GM21526 (cell line): ENCODE data around the gene CGREF1.
A peak's percentile ranks its signal among the peaks of the same experiment; 100 is the strongest.
"Not testable (repeated sequence)": the region's sequence is repeated elsewhere in the genome, so short reads cannot be mapped to it uniquely, and the experiment has no call there.

Experiments
- ATAC-seq: cut with Tn5 transposase; IDR thresholded peaks from one replicate; pipeline ENCODE4 v1.9.1; 2021; ENCODE audit warnings: moderate library complexity; ENCODE audit not compliant: unreplicated experiment, low FRiP score

CGREF1 gene

DNA sequence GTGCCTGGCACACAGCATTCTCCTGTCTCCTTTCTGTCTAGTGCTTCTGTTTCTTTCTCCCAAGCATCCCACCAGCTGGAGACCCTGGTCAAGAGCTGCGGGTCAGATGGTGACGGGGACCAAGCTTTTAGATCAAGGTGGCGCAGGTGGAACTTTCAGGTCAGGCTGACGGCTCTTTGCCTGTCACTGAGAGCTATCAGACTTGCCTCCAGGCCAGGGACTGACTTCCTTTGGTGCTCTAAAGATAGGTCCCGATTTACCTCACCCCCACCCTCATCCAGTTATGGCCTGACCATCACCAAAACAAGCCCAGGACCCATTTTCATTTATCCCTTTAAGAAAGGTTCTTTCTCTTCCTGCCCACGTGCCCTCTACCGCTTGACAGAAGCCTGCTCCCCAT is 41.7 kb downstream of the CGREF1 start:
- no peak for ATAC-seq

DNA sequence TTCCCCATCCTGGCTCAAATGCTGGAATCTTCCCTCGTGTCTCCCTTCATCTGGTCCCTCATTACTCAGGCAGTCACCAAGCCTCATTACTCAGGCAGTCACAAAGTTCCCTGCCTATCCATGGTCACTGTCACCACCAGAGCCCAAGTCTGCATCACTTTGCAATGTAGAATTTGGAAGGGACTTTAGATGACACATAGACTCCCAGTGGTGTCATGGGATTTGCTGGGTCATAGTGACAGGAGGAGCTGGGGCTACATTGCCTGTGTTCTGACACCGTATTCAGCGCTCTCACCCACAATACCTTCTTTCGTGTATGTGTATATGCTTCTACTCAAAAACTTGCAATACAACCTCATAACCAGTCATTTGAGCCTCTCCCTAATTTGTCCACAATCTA is 42.6 kb downstream of the CGREF1 start:
- ATAC-seq = no peak

DNA sequence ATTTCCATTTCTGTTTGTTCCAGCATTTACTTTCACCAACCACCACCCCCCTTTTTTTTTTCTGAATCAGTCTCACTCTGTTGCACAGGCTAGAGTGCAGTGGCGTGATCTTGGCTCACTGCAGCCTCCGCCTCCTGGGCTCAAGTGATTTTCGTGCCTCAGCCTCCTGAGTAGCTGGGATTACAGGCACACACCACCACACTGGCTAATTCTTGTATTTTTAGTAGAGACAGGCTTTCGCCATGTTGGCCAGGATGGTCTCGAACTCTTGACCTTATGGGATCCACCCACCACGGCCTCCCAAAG is 43.4 kb downstream of the CGREF1 start:
- ATAC-seq = not testable (repeated sequence)

DNA sequence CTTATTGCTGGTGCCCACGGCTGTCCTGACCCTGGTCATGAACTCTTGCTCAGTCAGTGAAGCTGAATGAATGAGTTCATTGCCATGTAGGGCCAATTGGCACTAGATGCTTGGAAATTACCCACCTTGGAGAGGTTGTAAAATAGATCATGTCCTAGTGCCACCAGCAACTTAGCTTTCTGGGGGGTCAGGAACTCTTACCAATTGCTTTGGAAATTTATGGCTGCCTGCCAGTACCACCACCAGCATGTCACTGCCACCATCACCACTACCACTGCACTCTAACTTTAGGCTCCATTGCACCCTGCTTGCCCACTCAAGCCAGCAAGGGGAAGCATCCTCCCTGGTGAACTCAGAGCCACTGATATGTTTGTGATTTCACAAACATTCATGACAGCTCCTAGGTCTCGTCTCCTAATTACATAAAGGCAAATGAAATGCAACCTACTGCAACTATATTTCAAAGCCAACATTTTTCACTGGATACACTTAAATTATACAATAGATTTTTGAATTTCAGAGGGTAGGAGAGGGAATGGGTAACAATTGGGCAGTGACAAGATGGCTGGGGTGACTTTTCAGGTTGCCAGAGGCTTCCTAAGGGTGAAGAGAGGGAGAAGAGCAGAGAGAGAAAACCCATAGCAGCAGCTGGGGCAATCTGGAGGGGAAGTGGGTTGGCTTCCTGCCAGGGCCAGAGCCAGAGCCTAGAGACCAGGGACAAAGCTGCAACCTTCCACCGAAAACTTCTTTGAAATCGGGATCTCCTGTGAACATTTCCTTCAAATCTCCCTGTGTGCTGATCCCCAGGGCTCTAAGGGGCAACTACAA is 44.0 kb downstream of the CGREF1 start:
- ATAC-seq = no peak

DNA sequence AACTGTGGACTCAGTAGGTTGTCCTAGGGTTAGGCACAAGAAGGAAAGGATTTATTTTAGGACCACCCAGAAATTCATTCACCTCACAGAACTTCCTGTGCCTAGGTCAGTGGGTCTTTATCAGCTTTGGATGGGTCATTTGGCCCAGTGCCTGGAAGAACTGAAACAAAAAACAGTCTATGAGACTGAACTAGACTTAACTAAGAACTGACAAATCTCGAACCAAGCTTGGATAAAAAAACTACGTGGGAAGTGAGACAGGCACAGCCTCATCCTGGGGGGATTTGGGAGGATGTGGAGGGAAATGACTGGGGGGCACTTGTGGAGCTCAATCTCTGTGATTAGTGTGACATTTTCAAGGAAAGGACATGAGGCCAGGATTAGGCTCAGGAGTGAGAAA is 45.1 kb downstream of the CGREF1 start:
- no peak for ATAC-seq

DNA sequence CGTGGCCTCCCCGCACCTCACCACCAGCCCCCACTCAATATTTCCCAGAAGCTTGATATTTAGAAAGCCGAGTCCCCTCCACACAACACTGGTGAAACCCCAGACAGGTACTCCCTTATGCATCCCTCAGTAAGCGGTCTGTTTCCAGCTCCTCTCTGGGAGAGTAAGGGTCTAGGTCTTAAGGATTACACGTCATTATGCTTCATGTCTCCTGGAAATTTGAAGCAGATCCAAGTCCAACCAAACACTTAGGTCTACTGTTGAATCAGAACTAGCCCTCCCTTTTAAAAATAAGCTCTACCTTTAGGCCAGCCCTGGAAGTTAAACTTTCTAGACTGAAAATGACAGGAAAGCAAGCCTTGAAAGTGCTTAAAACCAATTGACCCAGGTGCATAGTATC is 46.0 kb downstream of the CGREF1 start:
- ATAC-seq = no peak

DNA sequence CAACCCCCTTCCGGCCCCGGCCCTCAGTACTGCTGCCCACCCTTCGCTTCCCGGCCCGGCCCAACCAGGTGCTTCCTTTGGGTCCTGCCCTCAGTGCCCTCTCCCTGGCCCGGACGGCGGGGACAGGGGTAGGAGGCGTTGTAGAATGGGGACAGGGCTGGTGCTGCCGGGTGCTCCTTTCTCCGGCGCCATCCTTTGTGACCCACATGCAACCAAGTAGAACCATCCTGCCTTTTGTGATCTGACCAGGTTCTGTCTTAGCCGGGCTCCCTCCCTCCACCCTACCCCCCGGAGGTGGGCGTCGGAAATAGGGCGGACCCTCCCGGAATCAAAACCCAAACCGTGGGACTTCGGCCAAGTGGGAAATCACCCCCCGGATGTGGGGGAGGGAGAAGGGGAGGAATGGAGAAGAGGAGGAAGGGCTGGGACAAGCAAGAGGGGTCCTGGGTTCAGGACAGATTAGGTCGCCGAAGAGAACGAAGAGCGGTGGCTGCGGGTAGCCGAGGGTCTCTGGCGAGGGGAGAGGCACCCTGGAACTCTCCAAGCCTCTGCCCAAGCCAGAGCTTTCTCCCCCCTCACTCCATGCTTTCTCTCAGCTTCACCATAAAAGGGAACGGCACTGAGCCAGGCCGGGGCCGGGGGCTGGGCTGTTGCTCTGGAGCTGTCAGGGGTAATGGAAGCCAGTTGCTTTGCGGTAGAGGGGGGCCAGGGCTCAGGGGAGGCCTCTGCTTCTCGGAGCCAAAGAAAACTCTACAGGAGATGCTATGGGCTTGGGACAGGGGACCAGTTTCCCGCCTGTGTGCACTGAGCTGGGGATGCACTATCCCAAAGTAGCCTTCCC is 46.7 kb downstream of the CGREF1 start:
- peak; percentile 31 for ATAC-seq

DNA sequence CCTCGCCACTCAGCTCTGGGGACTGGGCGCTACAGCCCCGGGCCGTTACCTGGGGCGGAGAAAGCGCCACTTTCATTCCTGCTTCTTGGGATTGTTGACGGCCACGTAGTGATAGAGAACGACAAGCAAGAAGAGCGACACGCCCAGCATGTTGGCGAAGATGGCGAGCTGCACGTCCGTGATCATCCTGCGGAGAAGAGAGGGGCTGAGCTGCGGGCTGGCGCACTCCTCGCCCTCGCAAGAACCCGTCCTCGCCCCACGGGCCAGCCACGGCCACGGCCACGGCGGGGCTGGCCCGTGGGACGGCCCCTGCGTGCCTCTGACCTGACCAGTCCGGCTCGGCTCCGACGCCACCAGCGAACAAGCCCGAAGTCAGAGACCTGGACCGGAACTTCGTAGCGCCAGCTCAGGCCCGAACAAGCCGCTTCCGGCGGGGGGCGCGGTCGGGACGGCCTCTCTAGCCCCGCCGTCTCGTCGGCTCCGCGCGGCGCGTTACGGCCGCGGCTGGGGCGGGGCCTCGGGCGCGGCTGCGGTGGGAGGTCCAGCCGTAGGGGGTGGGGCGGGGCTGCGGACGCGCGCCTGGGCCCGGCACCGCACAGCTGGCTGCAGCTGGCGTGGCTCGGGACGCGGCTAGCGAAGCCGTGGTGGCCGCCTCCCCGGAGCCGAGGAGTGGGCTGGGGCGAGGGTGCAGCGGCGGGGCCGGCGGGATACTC is 47.5 kb downstream of the CGREF1 start, which contains the start of gene OST4:
OST4 (minus strand) TSS at position 378 of the 713 bp plus-strand sequence.
- ATAC-seq = peak; percentile 68

DNA sequence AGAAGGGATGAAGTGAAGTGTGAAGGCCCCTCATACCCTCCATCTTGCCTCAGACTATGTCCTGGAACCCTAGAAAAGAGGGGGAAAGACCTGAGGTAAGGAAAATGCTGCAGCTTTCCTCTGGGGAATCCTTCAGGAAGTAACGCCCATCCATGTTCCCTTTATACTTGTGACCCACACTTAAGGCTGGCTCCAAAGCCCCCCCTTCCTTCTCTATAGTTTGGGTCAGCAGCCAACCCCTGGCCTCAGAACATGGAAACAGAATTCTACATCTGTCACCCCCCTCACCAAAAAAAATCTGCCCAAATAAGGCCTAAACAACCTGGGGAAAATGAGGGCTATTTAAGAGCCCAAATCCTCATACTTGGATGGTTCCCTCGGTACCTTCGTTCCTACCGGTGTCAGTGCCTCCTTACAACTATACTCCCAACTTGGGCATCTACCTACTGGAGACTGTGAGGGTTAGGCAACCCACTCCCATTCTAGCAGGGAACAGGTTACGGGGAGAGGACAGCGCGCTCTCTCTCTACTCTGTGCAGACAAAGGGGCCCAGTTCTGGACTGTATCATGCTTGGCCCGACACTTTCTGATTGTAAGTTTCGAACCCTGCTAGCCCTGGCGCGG is 48.2 kb downstream of the CGREF1 start:
- ATAC-seq = no peak

DNA sequence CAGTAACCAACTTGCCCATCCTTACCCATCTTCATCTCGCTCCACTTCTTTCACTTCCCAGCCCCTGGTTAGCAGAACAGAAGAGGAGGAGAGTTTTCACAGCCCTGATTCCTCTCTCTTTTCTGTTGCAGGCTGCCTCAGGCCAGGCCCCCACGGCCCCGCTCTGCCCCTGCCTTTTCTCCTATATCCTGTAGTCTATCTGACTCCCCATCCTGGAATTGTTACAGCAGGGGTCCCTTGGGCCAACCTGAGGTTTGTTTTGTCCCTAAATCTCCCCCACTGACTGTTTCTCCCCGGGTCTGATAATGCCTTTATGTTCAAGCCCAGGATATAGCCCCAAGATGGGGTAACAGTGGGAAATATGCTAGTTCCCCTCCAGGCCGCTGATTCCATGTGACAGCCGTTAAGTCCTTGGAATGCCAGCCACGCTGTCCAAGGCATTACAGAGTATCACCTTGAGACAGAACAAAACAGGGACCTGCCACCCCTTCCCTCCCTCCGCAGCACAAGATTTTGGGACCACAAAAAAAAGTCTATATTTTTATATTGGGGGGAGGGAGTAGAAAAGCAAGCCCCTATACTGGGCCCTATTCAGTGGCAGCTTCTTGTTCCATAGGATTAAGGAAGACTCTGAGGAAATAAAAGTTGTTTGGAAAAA is 48.8 kb downstream of the CGREF1 start:
- no peak for ATAC-seq

DNA sequence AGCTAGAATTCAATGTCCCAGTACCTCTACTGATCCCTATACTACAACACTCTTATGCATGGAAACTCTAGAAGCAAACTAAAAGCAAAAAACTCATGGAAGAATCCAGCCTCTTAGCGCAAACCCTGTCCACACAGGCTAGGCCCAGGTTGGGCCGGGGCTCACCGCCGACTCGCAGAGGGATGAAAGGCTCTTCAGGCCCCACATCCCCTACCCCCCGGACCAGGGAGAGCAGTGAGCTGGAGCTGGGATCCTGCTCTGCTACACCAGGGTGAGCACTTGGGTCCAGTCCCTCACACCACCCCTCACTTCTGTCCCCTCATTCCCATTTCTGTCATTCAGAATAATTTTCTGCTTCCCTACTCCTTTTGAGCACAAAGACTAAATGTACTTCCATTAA is 49.5 kb downstream of the CGREF1 start:
- ATAC-seq = no peak

DNA sequence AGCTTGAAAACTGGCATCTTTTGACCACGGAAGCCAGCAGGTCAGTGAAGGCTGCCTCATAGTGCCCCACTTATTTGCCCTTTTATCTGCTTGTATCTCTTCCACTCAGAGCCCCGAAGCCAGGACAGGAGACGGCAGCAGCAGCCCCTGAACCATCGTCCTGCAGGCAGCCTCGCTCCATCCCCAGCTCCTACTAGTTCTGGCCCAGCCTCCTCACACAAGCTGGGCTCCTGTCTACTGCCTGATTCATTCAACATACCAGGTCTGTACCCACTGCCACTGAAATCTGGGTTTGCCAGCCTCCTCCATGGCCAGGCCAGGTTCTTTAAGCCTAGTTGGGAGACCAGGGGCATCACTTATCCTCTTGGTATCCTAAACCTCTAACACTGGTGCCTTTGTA is 51.5 kb downstream of the CGREF1 start:
- no peak for ATAC-seq

DNA sequence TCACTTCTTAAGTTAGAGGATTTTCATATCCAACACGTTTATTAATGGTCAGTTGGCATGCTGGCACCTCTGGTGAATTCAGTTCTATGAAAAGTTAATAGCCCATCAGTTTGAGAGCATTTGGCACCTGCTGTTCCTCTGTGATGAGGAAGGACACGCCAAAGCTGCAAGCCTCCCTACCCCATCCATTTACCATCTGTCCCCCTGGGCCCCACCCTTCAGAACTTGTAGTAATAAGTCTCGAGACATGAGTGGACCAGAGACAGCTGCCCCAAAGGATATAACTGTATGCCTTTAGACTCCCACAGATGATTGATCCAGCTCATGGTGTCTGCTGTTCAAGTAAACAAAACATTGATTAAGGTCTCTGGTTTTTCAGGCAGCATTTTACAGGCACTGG is 53.8 kb downstream of the CGREF1 start:
- no peak for ATAC-seq

DNA sequence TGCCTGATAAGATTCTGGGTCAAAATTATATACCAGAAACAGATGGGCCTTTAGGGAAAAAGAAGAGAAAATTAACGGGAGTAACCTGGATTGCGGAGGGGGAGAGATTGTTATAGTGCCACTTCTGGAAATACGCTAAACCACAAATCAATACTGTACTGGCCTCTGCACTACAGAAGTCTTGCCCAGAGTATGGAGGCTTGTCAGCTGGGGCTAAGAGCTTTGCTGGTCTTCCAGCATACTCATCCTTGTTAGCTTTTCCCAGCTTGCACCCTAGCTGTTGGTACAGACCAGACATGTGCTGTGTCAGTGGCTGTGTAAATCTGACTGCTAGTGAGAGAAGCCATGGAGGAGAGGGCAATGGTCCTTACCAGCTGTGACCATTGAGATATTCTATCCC is 58.6 kb downstream of the CGREF1 start:
- ATAC-seq = no peak

DNA sequence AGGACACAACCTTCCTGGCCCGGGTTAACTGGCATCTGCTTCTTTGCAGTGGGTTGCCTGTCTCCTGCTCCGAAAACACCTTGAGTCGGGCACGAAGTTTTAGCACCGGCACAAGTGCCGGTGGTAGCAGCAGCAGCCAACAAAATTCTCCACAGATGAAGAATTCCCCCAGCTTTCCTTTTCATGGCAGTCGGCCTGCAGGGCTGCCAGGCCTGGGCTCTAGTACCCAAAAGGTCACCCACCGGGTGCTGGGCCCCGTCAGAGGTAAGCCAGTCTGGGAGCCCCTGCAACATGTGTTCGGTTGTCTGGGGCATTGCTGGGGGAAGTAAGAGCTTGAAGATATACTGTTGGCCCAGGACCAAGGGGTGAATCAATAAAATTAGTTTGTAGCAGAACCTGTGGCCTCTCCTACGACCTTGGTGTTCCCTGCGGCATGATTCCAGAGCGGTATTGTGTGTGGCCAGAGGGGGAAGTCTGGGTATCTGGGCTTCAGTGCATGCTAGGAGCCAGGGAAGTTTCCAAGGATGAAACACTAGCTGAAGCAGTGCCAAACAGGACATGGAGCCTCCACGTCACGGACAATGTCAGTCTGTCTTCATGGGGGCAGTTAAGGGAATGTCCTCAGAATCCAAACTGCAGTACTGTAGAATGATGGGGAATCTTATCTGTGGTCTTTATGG is 59.6 kb downstream of the CGREF1 start:
- no peak for ATAC-seq

DNA sequence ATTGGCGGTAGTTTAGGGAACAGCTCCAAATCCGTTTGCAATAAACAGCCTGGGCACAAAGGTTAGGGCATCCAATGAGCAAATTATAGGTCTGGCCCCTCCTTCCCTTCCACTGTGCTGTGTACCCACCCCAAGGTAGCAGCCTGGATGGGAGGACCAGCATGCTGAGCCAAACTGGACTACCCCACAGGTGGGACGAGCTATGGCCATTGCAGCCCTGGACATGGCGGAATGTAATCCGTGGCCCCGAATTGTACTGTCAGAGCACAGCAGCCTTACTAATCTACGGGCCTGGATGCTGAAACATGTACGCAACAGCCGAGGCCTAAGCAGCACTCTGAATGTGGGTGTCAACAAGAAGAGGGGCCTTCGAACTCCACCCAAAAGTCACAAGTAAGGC is 60.7 kb downstream of the CGREF1 start:
- ATAC-seq = no peak

DNA sequence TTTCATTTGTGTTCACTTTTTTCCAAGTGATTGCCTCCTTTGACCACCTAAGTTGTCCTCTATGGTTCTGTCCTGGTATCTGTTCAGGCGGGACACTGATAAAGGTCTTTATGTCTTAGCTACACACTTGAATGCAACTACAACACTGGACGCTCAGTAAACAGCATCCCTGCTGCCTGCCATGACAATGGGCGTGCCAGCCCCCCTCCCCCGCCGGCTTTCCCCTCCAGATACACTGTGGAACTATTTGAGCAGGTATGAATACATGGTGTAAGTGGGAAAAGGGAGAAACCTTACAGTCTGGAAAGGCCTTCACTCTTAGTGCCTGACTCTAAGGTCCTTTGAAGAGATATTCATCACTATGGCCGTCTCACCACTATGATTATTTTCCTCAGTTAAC is 61.7 kb downstream of the CGREF1 start:
- no peak for ATAC-seq

DNA sequence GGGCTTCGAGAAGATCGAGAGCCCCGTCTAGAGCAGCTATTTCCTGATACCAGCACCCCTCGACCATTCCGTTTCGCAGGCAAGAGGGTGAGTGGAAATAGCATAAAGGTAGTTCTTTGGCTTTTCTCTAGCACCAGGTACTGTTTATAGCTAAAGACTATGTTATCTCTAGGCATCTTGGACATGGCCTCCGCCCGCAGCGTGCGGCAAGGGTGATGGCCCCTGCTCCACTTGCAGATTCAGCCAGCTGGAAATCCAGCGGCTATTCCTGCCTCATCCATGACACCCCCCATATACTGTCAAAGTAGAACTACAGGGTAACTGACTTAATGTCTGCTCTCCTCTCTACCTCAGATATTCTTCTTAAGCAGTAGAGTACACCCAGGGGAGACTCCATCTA is 64.2 kb downstream of the CGREF1 start:
- ATAC-seq = no peak

DNA sequence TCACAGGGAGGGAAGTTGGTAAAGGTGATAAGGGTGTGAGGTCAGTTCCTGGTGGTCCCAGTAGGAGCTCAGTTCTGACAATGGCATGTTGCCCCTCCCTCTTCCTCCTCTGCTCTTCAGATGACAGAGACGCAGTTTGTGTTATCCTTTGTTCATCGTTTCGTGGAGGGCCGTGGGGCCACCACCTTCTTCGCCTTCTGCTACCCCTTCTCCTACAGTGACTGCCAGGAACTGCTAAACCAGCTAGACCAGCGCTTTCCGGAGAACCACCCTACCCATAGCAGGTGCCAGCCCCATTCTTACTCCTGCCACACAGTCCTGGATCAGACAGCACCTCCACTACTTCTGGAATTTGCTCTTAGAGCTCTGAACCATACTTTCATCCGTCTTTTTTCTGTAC is 65.2 kb downstream of the CGREF1 start:
- ATAC-seq = no peak

DNA sequence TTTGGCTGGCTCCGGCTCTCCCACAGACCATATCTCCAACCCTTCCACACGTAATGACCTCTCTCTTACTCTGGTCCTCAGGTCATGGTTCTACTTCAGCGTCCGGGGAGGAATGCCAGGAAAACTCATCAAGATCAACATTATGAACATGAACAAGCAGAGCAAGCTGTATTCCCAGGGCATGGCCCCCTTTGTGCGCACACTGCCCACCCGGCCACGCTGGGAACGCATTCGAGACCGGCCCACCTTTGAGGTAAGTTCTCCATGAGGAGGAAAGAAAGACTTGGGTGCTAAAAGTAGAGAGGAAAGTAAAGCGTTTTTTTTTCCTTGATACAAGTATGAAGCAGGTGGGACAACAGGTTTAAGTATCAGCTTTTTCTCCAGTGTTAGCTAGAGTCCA is 65.6 kb downstream of the CGREF1 start:
- ATAC-seq = no peak
